WTC11 (cell line): ENCODE results near the gene CCDC50. TPM values are rescaled to one million over a fixed set of nuclear protein-coding genes. Genes with fewer than 3 reads are reported as not detected.

Source experiments
- ATAC-seq: fragments of 200-7000 bp; cut with Tn5 transposase; 2 replicates; pipeline ENCODE4 v1.10.0; 2021; ENCODE audit warnings: mild to moderate bottlenecking, moderate library complexity
- CTCF ChIA-PET: fragments of 300-600 bp; sonication (Branson Sonifier 250); formaldehyde crosslinking; loops from one replicate; lab custom pipeline; 2021; ENCODE audit warnings: antibody characterized with exemption; lab: Charles Lee
- POLR2A ChIA-PET: fragments of 350-600 bp; sonication (Branson Sonifier 250); formaldehyde crosslinking; loops from one replicate; lab custom pipeline; 2021; ENCODE audit warnings: antibody characterized with exemption; lab: Charles Lee
- DNase-seq: peaks from one replicate; pipeline ENCODE4 v3.0.0; 2021; ENCODE audit warnings: low spot score
- H3K27ac Mint-ChIP-seq: 2 replicates; pipeline ENCODE4 v1.8.0; 2021; ENCODE audit warnings: mixed read lengths
- H3K27me3 Mint-ChIP-seq: 2 replicates; pipeline ENCODE4 v1.8.0; 2021; ENCODE audit warnings: low read depth, mild to moderate bottlenecking, moderate library complexity, mixed read lengths
- H3K36me3 Mint-ChIP-seq: 2 replicates; pipeline ENCODE4 v1.8.0; 2021; ENCODE audit warnings: mixed read lengths
- H3K4me1 Mint-ChIP-seq: 2 replicates; pipeline ENCODE4 v1.8.0; 2022; ENCODE audit warnings: mixed read lengths
- H3K4me3 Mint-ChIP-seq: 2 replicates; pipeline ENCODE4 v1.8.0; 2021; ENCODE audit warnings: mild to moderate bottlenecking, moderate library complexity, mixed read lengths
- H3K9me3 Mint-ChIP-seq: 2 replicates; pipeline ENCODE4 v1.8.0; 2021; ENCODE audit warnings: mixed read lengths
- ATF1 ChIP-seq: sonication (generic); formaldehyde crosslinking; IDR thresholded peaks from 2 replicates; pipeline ENCODE4 v1.8.1; 2023; ENCODE audit warnings: mild to moderate bottlenecking, moderate library complexity, missing genetic modification reagents
- GRHL2 ChIP-seq: fragments of 250-450 bp; sonication (Bioruptor Pico); IDR thresholded peaks from 2 replicates; pipeline ENCODE4 v1.8.0; 2022; ENCODE audit warnings: mild to moderate bottlenecking, moderate library complexity; ENCODE audit not compliant: insufficient replicate concordance, severe bottlenecking
- NR1H2 ChIP-seq: sonication (generic); formaldehyde crosslinking; IDR thresholded peaks from 2 replicates; pipeline ENCODE4 v1.9.0; 2021; ENCODE audit warnings: mild to moderate bottlenecking, moderate library complexity, missing genetic modification reagents
- SMAD4 ChIP-seq: sonication (generic); formaldehyde crosslinking; IDR thresholded peaks from 2 replicates; pipeline ENCODE4 v1.8.0; 2022; ENCODE audit warnings: mild to moderate bottlenecking, missing genetic modification reagents
- ZMAT4 ChIP-seq: fragments of 250-450 bp; sonication (Bioruptor Pico); IDR thresholded peaks from 2 replicates; pipeline ENCODE4 v1.9.0; 2021; ENCODE audit warnings: mild to moderate bottlenecking
- ZNF219 ChIP-seq: sonication (generic); formaldehyde crosslinking; IDR thresholded peaks from 2 replicates; pipeline ENCODE4 v1.8.0; 2023; ENCODE audit warnings: missing genetic modification reagents, mild to moderate bottlenecking, borderline replicate concordance
- ZNF232 ChIP-seq: sonication (generic); formaldehyde crosslinking; IDR thresholded peaks from 2 replicates; pipeline ENCODE4 v1.8.0; 2022; ENCODE audit warnings: mild to moderate bottlenecking, missing genetic modification reagents
- ZNF281 ChIP-seq: sonication (generic); formaldehyde crosslinking; IDR thresholded peaks from 2 replicates; pipeline ENCODE4 v1.8.0; 2023; ENCODE audit warnings: mild to moderate bottlenecking, missing genetic modification reagents
- ZNF671 ChIP-seq: fragments of 250-450 bp; sonication (Bioruptor Pico); IDR thresholded peaks from 2 replicates; pipeline ENCODE4 v1.8.0; 2021; ENCODE audit warnings: mild to moderate bottlenecking
- total RNA-seq: library from RNA; stranded (reverse); gene quantifications from 3 replicates; pipeline ENCODE4 v1.2.3, GENCODE V29; 2021
- TF ChIP-seq, protein P1 (sequence below): fragments of 250-450 bp; sonication (Bioruptor Pico); IDR thresholded peaks from 2 replicates; pipeline ENCODE4 v1.8.0; 2021; ENCODE audit warnings: mild to moderate bottlenecking
- TF ChIP-seq, protein P2 (sequence below): sonication (generic); formaldehyde crosslinking; IDR thresholded peaks from 2 replicates; pipeline ENCODE4 v1.8.1; 2022; ENCODE audit warnings: mild to moderate bottlenecking, missing genetic modification reagents, moderate library complexity, borderline replicate concordance
- TF ChIP-seq, protein P3 (sequence below): sonication (generic); formaldehyde crosslinking; IDR thresholded peaks from 2 replicates; pipeline ENCODE4 v1.8.1; 2022; ENCODE audit warnings: low read depth, missing genetic modification reagents, borderline replicate concordance
- TF ChIP-seq, protein P4 (sequence below): fragments of 250-450 bp; sonication (Bioruptor Pico); IDR thresholded peaks from 2 replicates; pipeline ENCODE4 v1.9.0; 2021; ENCODE audit warnings: mild to moderate bottlenecking, borderline replicate concordance

CCDC50 gene
- total RNA-seq, 1 experiment from 2014 or later = 33.1 TPM

- no peaks in the 10 kb centered on the region for H3K4me1 Mint-ChIP-seq
- DNase-seq = no peak
- no peaks in the 10 kb centered on the region for H3K9me3 Mint-ChIP-seq
- H3K27me3 Mint-ChIP-seq = no peaks in the 10 kb centered on the region
- H3K4me3 Mint-ChIP-seq = no peak overlapping the region
- TF ChIP-seq ZNF232 (CRISPR knock-in tag) (no peak), ATF1 (CRISPR knock-in tag) (no peak)
- TF ChIP-seq, protein P1, sequence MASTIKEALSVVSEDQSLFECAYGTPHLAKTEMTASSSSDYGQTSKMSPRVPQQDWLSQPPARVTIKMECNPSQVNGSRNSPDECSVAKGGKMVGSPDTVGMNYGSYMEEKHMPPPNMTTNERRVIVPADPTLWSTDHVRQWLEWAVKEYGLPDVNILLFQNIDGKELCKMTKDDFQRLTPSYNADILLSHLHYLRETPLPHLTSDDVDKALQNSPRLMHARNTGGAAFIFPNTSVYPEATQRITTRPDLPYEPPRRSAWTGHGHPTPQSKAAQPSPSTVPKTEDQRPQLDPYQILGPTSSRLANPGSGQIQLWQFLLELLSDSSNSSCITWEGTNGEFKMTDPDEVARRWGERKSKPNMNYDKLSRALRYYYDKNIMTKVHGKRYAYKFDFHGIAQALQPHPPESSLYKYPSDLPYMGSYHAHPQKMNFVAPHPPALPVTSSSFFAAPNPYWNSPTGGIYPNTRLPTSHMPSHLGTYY = no peak
- TF ChIP-seq, all 79 proteins: peak for 0
- CTCF ChIA-PET = no interaction called here
- ATAC-seq = no peak
- Mint-ChIP-seq H3K36me3 (no peaks in the 10 kb centered on the region), H3K27ac (no peak overlapping the region)
- POLR2A ChIA-PET = no interaction called here
These were observed 45.8 kb upstream of the CCDC50 start for GRCh38 chr3:191283400-191283799.

DNA sequence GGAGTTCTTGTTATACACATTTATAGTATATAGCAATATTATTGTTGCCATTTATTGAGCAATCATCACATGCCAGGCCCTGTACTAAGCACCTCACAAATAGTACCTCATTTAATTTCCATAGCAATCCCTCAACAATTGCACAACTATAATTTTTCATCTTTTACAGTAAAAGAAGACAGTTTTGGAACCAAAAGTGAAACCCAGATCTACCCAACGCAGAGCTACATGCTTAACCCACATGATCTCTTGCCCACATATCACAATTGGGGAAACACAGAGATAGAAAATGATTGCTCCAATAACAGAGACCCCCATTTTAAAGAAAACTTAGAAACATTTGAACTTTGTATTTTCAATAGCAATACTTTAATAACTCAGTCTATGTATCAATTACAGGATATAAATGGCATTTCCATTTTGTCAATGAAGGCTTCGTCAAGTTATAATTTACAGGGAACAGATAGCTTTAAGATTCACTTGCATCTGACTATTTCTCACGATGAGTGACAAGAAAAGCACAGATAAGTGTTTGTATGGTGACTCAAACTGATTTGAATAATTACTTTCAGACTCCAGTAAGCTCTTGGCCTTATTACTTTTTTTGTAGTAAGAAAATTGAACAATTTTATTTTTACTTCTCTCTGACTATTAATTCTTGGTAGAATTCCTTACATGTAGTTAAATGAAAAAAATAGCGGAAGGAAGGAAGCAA is 38.7 kb upstream of the CCDC50 start:
- Mint-ChIP-seq H3K27ac (no peak overlapping the region), H3K4me3 (no peak overlapping the region), H3K4me1 (no peaks in the 10 kb centered on the region), H3K36me3 (no peaks in the 10 kb centered on the region), H3K9me3 (no peaks in the 10 kb centered on the region)
- CTCF ChIA-PET = no interaction called here
- no peak for ATAC-seq
- TF ChIP-seq ATF1 (CRISPR knock-in tag) = no peak
- TF ChIP-seq, protein P2, sequence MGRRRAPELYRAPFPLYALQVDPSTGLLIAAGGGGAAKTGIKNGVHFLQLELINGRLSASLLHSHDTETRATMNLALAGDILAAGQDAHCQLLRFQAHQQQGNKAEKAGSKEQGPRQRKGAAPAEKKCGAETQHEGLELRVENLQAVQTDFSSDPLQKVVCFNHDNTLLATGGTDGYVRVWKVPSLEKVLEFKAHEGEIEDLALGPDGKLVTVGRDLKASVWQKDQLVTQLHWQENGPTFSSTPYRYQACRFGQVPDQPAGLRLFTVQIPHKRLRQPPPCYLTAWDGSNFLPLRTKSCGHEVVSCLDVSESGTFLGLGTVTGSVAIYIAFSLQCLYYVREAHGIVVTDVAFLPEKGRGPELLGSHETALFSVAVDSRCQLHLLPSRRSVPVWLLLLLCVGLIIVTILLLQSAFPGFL (CRISPR knock-in tag) = no peak
- no peak for TF ChIP-seq NR1H2 (CRISPR knock-in tag)
- TF ChIP-seq, all 79 proteins: peak for 0
- no peaks in the 10 kb centered on the region for H3K27me3 Mint-ChIP-seq
- no peak for DNase-seq
- POLR2A ChIA-PET = no interaction called here

GRCh38 chr3:191292243-191293015 is 36.8 kb upstream of the CCDC50 start:
- no peaks in the 10 kb centered on the region for H3K4me1 Mint-ChIP-seq
- no peaks in the 10 kb centered on the region for H3K36me3 Mint-ChIP-seq
- POLR2A ChIA-PET = no interaction called here
- ATAC-seq (no peak), DNase-seq (no peak)
- no peak for TF ChIP-seq GRHL2 (CRISPR knock-in tag)
- TF ChIP-seq ZNF671 (CRISPR knock-in tag) = no peak
- TF ChIP-seq SMAD4 (CRISPR knock-in tag) = no peak
- H3K9me3 Mint-ChIP-seq = no peaks in the 10 kb centered on the region
- no peak overlapping the region for H3K27ac Mint-ChIP-seq
- H3K4me3 Mint-ChIP-seq = no peak overlapping the region
- no peaks in the 10 kb centered on the region for H3K27me3 Mint-ChIP-seq
- CTCF ChIA-PET = interaction anchor here (0.6 kb wide), 1 partner anchor 11 kb away, joined by 3 read pairs; no protein-coding TSS in a partner anchor

DNA sequence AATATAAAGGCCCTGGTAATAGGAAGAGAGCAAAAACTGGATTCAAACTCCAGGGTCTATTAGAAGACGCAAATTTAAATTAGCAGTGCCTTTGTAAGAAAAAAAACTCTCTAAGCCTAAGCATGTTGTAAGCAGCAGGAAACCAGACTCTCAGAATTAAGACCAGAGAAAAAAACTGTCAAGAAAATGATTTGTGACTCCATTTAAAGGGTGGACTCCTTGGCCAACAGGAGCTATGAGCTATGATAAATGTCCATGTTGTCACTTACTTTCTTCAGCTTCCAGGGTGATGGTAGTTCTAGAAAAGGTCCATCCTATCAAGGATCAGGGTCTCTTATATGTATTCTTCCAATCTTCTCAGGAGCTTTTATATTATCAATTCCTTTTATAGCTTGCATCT is 34.9 kb upstream of the CCDC50 start:
- H3K27me3 Mint-ChIP-seq = no peaks in the 10 kb centered on the region
- no peaks in the 10 kb centered on the region for H3K36me3 Mint-ChIP-seq
- DNase-seq (no peak), ATAC-seq (no peak)
- peaks cover 4% of the 10 kb centered on the region; the same call in 1 of the 2 replicates for H3K4me1 Mint-ChIP-seq
- POLR2A ChIA-PET = no interaction called here
- CTCF ChIA-PET = no interaction called here
- H3K27ac Mint-ChIP-seq = no peak overlapping the region
- H3K4me3 Mint-ChIP-seq = no peak overlapping the region
- no peaks in the 10 kb centered on the region for H3K9me3 Mint-ChIP-seq
- TF ChIP-seq, protein P3, sequence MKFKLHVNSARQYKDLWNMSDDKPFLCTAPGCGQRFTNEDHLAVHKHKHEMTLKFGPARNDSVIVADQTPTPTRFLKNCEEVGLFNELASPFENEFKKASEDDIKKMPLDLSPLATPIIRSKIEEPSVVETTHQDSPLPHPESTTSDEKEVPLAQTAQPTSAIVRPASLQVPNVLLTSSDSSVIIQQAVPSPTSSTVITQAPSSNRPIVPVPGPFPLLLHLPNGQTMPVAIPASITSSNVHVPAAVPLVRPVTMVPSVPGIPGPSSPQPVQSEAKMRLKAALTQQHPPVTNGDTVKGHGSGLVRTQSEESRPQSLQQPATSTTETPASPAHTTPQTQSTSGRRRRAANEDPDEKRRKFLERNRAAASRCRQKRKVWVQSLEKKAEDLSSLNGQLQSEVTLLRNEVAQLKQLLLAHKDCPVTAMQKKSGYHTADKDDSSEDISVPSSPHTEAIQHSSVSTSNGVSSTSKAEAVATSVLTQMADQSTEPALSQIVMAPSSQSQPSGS (CRISPR knock-in tag) = no peak
- no peak for TF ChIP-seq ZNF281 (CRISPR knock-in tag)
- TF ChIP-seq ZNF219 (CRISPR knock-in tag) = no peak
- no peak for TF ChIP-seq ATF1 (CRISPR knock-in tag)
- TF ChIP-seq, protein P4, sequence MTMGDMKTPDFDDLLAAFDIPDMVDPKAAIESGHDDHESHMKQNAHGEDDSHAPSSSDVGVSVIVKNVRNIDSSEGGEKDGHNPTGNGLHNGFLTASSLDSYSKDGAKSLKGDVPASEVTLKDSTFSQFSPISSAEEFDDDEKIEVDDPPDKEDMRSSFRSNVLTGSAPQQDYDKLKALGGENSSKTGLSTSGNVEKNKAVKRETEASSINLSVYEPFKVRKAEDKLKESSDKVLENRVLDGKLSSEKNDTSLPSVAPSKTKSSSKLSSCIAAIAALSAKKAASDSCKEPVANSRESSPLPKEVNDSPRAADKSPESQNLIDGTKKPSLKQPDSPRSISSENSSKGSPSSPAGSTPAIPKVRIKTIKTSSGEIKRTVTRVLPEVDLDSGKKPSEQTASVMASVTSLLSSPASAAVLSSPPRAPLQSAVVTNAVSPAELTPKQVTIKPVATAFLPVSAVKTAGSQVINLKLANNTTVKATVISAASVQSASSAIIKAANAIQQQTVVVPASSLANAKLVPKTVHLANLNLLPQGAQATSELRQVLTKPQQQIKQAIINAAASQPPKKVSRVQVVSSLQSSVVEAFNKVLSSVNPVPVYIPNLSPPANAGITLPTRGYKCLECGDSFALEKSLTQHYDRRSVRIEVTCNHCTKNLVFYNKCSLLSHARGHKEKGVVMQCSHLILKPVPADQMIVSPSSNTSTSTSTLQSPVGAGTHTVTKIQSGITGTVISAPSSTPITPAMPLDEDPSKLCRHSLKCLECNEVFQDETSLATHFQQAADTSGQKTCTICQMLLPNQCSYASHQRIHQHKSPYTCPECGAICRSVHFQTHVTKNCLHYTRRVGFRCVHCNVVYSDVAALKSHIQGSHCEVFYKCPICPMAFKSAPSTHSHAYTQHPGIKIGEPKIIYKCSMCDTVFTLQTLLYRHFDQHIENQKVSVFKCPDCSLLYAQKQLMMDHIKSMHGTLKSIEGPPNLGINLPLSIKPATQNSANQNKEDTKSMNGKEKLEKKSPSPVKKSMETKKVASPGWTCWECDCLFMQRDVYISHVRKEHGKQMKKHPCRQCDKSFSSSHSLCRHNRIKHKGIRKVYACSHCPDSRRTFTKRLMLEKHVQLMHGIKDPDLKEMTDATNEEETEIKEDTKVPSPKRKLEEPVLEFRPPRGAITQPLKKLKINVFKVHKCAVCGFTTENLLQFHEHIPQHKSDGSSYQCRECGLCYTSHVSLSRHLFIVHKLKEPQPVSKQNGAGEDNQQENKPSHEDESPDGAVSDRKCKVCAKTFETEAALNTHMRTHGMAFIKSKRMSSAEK (CRISPR knock-in tag) = no peak
- TF ChIP-seq ZMAT4 (CRISPR knock-in tag) = no peak
